ENCODE results near the gene FEN1. TPM values are rescaled to one million over a fixed set of nuclear protein-coding genes. Genes with fewer than 3 reads are reported as not detected.

FEN1 gene
- total and polyA plus RNA-seq, 2 experiments from 2014 or later, result 29.0 to 31.5 TPM

DNA sequence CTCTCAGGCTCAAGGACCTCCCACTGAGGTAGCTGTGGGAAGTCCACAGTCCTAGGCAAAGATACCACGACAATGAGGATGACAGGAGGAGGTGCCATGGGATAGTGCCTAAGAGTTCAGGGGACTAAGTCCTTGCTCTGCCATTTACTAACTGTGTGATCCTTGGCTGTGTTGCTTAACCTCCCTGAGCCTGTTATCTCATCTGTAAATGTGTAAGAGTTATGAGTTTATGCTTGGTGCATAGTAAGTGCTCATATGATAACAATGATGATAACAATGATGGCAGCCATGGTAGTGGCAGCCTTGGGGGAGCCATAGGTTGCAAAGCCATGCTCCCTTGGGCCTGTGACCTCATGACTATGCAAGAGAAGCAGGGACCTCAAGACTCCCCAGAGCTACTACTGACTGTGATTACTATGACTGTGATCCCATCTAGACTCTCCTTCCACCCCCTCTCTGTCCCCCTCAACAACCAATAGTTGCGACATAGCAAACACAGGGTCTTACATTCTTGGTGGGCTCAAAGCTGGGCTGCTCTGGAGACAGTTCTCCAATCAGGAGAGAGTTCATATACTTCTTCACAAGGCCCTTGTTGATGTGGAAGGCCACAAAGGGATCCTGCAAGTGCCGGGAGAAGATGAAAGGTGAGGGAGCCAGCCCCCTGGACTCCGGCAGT lies 20.2 kb downstream of the FEN1 start:
- in situ Hi-C loops (cut with MboI), result no loop called here
- no peaks in the 10 kb centered on the region for H3K9me2 ChIP-seq (ENCODE audit: insufficient read depth)
- 94 to 100% methylated on average over 4 of the region's 4 CpGs for WGBS, 2 experiments (ENCODE audit: low coverage in 1 of 2, low lambda C conversion rate in 2 of 2, missing lambda C conversion rate in 2 of 2)

DNA sequence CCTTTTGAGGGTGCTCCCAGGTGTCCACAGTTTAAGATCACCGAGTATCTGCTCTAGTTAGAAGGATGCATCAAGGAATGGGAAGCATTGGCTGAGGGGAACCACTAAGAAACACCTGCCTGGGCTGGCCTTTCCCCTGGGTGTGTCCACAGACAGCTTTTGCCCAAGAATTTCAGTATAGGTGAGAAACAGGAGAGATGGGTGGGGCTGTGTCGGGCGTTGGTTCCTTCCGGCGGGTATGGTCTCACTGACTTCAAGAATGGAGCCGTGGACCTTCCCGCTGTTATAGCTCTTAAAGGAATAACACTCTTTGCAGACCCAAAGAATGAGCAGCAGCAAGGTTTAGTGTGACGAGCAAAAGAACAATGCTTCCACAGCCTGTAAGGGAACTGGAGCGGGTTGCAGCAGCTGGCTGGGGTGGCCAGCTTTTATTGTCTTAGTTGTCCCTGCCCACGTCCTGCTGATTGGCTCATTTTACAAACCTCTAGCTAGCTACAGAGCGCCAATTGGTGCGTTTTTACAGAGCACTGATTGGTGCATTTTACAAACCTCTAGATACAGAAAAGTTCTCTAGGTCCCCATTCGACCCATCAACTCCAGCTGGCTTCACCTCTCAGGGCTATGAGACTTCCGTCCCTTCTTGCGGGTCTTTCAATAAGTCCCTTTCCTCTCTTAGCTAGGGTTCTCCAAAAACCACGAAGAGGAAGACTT lies 21.7 kb downstream of the FEN1 start:
- WGBS, 2 experiments (ENCODE audit: low coverage in 1 of 2, low lambda C conversion rate in 2 of 2, missing lambda C conversion rate in 2 of 2), result 81 to 83% methylated on average over 16 of the region's 16 CpGs
- no peaks in the 10 kb centered on the region for H3K4me1 ChIP-seq (ENCODE audit: insufficient read depth)
- H3K27me3 ChIP-seq (replicated peaks; ENCODE audit: insufficient read depth), result no peaks in the 10 kb centered on the region
- H3K9me2 ChIP-seq (ENCODE audit: insufficient read depth), result no peaks in the 10 kb centered on the region
- H3K36me3 ChIP-seq (ENCODE audit: low read depth), result no peaks in the 10 kb centered on the region
- peak overlapping the region; percentile 29 for H3K27ac ChIP-seq
- TF ChIP-seq EZH2phosphoT487 (IDR thresholded peaks at IDR 0.05; ENCODE audit: insufficient read depth, low read depth) (no peak), EZH2 (IDR thresholded peaks at IDR 0.05; ENCODE audit: insufficient read depth, poor library complexity, severe bottlenecking) (no peak)
- in situ Hi-C loops (cut with MboI), result no loop called here
- H4K20me1 ChIP-seq (ENCODE audit: insufficient read depth), result no peaks in the 10 kb centered on the region
- peak overlapping the region; percentile 84 for H3K9ac ChIP-seq
- H3K9me3 ChIP-seq (ENCODE audit: low read depth), result no peaks in the 10 kb centered on the region
- H3K4me3 ChIP-seq, result peak overlapping the region; percentile 81
- H3K79me2 ChIP-seq (ENCODE audit: insufficient read depth), result no peaks in the 10 kb centered on the region
- peaks cover 14% of the 10 kb centered on the region for H3F3A ChIP-seq (ENCODE audit: insufficient read depth)
- peak; percentile 37 for DNase-seq
- peak overlapping the region; percentile 94 for H3K4me2 ChIP-seq (ENCODE audit: unreplicated experiment)
- H2AFZ ChIP-seq, result peak overlapping the region; percentile 84

More for the DNA sequence above, 20.2 kb downstream of the FEN1 start:
- no peaks in the 10 kb centered on the region for H3K4me1 ChIP-seq (ENCODE audit: insufficient read depth)
- peaks cover 7% of the 10 kb centered on the region for H3F3A ChIP-seq (ENCODE audit: insufficient read depth)
- no peak overlapping the region for H3K9ac ChIP-seq
- no peak overlapping the region for H3K4me3 ChIP-seq
- TF ChIP-seq EZH2 (IDR thresholded peaks at IDR 0.05; ENCODE audit: insufficient read depth, poor library complexity, severe bottlenecking) (no peak), EZH2phosphoT487 (IDR thresholded peaks at IDR 0.05; ENCODE audit: insufficient read depth, low read depth) (no peak)
- no peaks in the 10 kb centered on the region for H3K36me3 ChIP-seq (ENCODE audit: low read depth)
- no peaks in the 10 kb centered on the region for H3K79me2 ChIP-seq (ENCODE audit: insufficient read depth)
- no peak overlapping the region for H2AFZ ChIP-seq
- no peak for DNase-seq
- H4K20me1 ChIP-seq (ENCODE audit: insufficient read depth), result no peaks in the 10 kb centered on the region
- no peaks in the 10 kb centered on the region for H3K27me3 ChIP-seq (replicated peaks; ENCODE audit: insufficient read depth)
- H3K9me3 ChIP-seq (ENCODE audit: low read depth), result no peaks in the 10 kb centered on the region
- H3K4me2 ChIP-seq (ENCODE audit: unreplicated experiment), result no peak overlapping the region
- H3K27ac ChIP-seq, result no peak overlapping the region

DNA sequence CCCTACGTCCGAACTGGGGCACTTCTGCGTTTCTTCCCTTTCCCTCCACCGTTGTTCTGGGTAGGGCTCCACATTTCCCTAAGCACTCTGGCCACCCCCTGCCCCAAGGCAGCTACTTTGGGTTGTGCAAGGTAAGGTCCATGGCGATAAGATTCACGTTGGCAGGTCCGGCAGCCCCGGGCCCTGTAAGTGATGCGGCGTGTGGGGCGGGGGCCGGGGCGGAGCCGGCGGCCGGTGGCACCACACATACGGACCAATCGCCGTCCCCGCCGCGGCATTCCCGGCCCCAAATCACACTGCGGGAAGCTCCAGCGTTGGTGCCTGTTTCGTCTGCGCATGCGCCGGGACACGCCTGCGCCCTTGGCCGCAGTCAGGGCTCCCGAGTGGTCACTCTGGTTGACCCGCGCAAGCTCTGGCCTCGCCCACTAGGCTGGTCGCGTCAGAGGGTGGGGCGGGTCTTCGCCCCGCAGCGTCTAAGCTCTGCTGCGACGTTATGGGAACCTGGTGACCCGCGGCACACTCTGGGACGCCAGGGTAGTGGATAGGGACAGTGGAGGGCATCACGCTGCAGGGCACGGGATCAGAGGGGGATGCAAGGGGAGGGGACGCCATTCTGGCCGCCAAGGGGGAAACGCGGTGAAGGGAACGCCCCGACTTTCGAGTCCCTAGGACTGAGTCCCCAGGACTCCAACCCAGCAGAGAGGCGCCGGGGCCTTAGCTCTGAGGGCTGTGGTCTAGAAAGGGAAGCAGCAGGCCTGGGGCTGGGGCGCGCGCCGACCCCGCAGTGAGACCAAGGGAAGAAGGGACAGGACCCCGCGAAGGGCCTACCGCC lies 22.5 kb downstream of the FEN1 start:
- no peaks in the 10 kb centered on the region for H3K79me2 ChIP-seq (ENCODE audit: insufficient read depth)
- no peaks in the 10 kb centered on the region for H3K36me3 ChIP-seq (ENCODE audit: low read depth)
- H3K4me2 ChIP-seq (ENCODE audit: unreplicated experiment), result peak overlapping the region; percentile 94
- H3K4me1 ChIP-seq (ENCODE audit: insufficient read depth), result peaks cover 4% of the 10 kb centered on the region
- H3K9me2 ChIP-seq (ENCODE audit: insufficient read depth), result no peaks in the 10 kb centered on the region
- peak; percentile 90 for DNase-seq
- H3K4me3 ChIP-seq, result peak overlapping the region; percentile 81
- WGBS, 2 experiments (ENCODE audit: low coverage in 1 of 2, low lambda C conversion rate in 2 of 2, missing lambda C conversion rate in 2 of 2), result 2 to 3% methylated on average over 43 to 54 of the region's 66 CpGs
- peak overlapping the region; percentile 67 for H3K27ac ChIP-seq
- no peaks in the 10 kb centered on the region for H3K27me3 ChIP-seq (replicated peaks; ENCODE audit: insufficient read depth)
- peaks cover 14% of the 10 kb centered on the region for H3F3A ChIP-seq (ENCODE audit: insufficient read depth)
- peak overlapping the region; percentile 84 for H3K9ac ChIP-seq
- TF ChIP-seq EZH2 (IDR thresholded peaks at IDR 0.05; ENCODE audit: insufficient read depth, poor library complexity, severe bottlenecking) (no peak), EZH2phosphoT487 (IDR thresholded peaks at IDR 0.05; ENCODE audit: insufficient read depth, low read depth) (no peak)
- peak overlapping the region; percentile 84 for H2AFZ ChIP-seq
- no peaks in the 10 kb centered on the region for H4K20me1 ChIP-seq (ENCODE audit: insufficient read depth)
- in situ Hi-C loops (cut with MboI), result no loop called here
- no peaks in the 10 kb centered on the region for H3K9me3 ChIP-seq (ENCODE audit: low read depth)

Measured in GM23248 (cell line).